ENCODE measurements around the gene SLC25A1.

DNA sequence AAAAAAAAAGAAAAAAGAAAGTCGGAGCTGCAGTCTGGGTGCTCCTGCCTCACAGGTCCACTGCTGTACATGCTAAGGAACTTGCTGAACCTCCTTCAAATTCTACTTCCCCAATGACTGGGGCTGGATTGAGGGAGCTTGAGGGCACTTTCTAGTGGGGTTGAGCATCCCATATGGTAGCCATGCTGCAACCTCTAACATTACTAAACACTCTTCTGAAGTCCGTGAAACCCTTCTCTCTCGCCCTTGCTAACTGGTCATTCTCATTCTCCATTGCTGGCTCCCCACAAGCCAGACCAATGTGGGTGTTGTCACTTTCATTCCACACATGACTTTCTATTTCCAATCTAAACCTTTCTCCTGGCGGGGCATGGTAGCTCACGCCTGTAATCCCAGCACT lies 35.3 kb downstream of the SLC25A1 start:
- TF ChIP-seq POLR2A (IDR thresholded peaks at IDR 0.05; ENCODE audit: low read depth, low read length) (no peak), EP300 (IDR thresholded peaks at IDR 0.05; ENCODE audit: borderline replicate concordance in 1 of 2, control insufficient read depth in 1 of 2, low read depth in 2 of 2, low read length in 2 of 2) (no peak), CREB1 (IDR thresholded peaks at IDR 0.05; ENCODE audit: low read depth) (no peak), CHD4 (IDR thresholded peaks at IDR 0.05) (no peak), ZNF217 (IDR thresholded peaks at IDR 0.05) (no peak), POLR2AphosphoS2 (IDR thresholded peaks at IDR 0.05; ENCODE audit: low read depth, low read length) (no peak), WRNIP1 (IDR thresholded peaks at IDR 0.05; ENCODE audit: borderline replicate concordance, low read depth, low read length) (no peak), SMC3 (IDR thresholded peaks at IDR 0.05; ENCODE audit: borderline replicate concordance, low read length) (no peak), EZH2 (IDR thresholded peaks at IDR 0.05; ENCODE audit: borderline replicate concordance, control insufficient read depth, low read depth, low read length) (no peak)
- TF ChIP-seq, protein P1, sequence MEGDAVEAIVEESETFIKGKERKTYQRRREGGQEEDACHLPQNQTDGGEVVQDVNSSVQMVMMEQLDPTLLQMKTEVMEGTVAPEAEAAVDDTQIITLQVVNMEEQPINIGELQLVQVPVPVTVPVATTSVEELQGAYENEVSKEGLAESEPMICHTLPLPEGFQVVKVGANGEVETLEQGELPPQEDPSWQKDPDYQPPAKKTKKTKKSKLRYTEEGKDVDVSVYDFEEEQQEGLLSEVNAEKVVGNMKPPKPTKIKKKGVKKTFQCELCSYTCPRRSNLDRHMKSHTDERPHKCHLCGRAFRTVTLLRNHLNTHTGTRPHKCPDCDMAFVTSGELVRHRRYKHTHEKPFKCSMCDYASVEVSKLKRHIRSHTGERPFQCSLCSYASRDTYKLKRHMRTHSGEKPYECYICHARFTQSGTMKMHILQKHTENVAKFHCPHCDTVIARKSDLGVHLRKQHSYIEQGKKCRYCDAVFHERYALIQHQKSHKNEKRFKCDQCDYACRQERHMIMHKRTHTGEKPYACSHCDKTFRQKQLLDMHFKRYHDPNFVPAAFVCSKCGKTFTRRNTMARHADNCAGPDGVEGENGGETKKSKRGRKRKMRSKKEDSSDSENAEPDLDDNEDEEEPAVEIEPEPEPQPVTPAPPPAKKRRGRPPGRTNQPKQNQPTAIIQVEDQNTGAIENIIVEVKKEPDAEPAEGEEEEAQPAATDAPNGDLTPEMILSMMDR (IDR thresholded peaks at IDR 0.05 in 2 of 3, conservative IDR thresholded peaks at IDR 0.05 in 1 of 3; ENCODE audit: control insufficient read depth in 2 of 3, extremely low read depth in 1 of 3, insufficient read depth in 1 of 3, low read depth in 3 of 3, low read length in 3 of 3), result no peak
- TF ChIP-seq, protein P2, sequence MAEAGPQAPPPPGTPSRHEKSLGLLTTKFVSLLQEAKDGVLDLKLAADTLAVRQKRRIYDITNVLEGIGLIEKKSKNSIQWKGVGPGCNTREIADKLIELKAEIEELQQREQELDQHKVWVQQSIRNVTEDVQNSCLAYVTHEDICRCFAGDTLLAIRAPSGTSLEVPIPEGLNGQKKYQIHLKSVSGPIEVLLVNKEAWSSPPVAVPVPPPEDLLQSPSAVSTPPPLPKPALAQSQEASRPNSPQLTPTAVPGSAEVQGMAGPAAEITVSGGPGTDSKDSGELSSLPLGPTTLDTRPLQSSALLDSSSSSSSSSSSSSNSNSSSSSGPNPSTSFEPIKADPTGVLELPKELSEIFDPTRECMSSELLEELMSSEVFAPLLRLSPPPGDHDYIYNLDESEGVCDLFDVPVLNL (IDR thresholded peaks at IDR 0.05; ENCODE audit: low read depth, low read length), result no peak

Measured in GM12878 (cell line).